HL-60 (cell line): Measurements from ENCODE around the gene IL33.

ENCODE experiments used
- DNase-seq, 2 experiments: peaks; one replicate each; pipeline ENCODE4 v3.0.0-alpha.2; 2010 to 2020; ENCODE audit warnings: low read depth in 1 of 2, low spot score in 1 of 2
- H3K27ac ChIP-seq: fragments of 250-450 bp; sonication (Bioruptor Pico); replicated peaks from 2 replicates; pipeline ENCODE4 v1.5.1; 2020; ENCODE audit warnings: mild to moderate bottlenecking, moderate library complexity
- H3K27me3 ChIP-seq: fragments of 250-450 bp; sonication (Bioruptor Pico); 2 replicates; pipeline ENCODE4 v1.5.1; 2021; ENCODE audit warnings: mild to moderate bottlenecking, moderate library complexity; ENCODE audit not compliant: insufficient read depth, poor library complexity, severe bottlenecking
- H3K4me3 ChIP-seq: replicated peaks from 2 replicates; pipeline ENCODE4 v1.5.1; 2011; ENCODE audit warnings: mild to moderate bottlenecking, control low read depth, low read length; ENCODE audit not compliant: insufficient read depth
- GABPA ChIP-seq: IDR thresholded peaks from 2 replicates; pipeline ENCODE4 v1.6.1; 2012; ENCODE audit warnings: low read depth
- POLR2AphosphoS5 ChIP-seq: IDR thresholded peaks from 2 replicates; pipeline ENCODE4 v1.6.1; 2012; ENCODE audit warnings: low read depth
- SPI1 ChIP-seq: IDR thresholded peaks from 2 replicates; pipeline ENCODE4 v1.6.1; 2012; ENCODE audit warnings: low read depth, mild to moderate bottlenecking, borderline replicate concordance
- TF ChIP-seq, protein P1 (sequence below): IDR thresholded peaks from 2 replicates; pipeline ENCODE4 v1.6.1; 2012; ENCODE audit warnings: low read depth; ENCODE audit not compliant: insufficient replicate concordance
- TF ChIP-seq, protein P2 (sequence below): IDR thresholded peaks from one replicate; pipeline ENCODE4 v1.5.1; 2011; ENCODE audit warnings: low read length, control low read depth, inconsistent platforms; ENCODE audit not compliant: insufficient read depth

The IL33 gene

GRCh38 chr9:6230037-6230780 is 14.6 kb downstream of the IL33 start:
- no peak for DNase-seq
- no peak overlapping the region for H3K27ac ChIP-seq
- H3K4me3 ChIP-seq = no peak overlapping the region
- peaks cover 2% of the 10 kb centered on the region for H3K27me3 ChIP-seq
- no peak for TF ChIP-seq POLR2AphosphoS5
- no peak for TF ChIP-seq GABPA
- TF ChIP-seq, protein P1, sequence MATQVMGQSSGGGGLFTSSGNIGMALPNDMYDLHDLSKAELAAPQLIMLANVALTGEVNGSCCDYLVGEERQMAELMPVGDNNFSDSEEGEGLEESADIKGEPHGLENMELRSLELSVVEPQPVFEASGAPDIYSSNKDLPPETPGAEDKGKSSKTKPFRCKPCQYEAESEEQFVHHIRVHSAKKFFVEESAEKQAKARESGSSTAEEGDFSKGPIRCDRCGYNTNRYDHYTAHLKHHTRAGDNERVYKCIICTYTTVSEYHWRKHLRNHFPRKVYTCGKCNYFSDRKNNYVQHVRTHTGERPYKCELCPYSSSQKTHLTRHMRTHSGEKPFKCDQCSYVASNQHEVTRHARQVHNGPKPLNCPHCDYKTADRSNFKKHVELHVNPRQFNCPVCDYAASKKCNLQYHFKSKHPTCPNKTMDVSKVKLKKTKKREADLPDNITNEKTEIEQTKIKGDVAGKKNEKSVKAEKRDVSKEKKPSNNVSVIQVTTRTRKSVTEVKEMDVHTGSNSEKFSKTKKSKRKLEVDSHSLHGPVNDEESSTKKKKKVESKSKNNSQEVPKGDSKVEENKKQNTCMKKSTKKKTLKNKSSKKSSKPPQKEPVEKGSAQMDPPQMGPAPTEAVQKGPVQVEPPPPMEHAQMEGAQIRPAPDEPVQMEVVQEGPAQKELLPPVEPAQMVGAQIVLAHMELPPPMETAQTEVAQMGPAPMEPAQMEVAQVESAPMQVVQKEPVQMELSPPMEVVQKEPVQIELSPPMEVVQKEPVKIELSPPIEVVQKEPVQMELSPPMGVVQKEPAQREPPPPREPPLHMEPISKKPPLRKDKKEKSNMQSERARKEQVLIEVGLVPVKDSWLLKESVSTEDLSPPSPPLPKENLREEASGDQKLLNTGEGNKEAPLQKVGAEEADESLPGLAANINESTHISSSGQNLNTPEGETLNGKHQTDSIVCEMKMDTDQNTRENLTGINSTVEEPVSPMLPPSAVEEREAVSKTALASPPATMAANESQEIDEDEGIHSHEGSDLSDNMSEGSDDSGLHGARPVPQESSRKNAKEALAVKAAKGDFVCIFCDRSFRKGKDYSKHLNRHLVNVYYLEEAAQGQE = no peak
- no peak for TF ChIP-seq SPI1
- TF ChIP-seq, protein P2, sequence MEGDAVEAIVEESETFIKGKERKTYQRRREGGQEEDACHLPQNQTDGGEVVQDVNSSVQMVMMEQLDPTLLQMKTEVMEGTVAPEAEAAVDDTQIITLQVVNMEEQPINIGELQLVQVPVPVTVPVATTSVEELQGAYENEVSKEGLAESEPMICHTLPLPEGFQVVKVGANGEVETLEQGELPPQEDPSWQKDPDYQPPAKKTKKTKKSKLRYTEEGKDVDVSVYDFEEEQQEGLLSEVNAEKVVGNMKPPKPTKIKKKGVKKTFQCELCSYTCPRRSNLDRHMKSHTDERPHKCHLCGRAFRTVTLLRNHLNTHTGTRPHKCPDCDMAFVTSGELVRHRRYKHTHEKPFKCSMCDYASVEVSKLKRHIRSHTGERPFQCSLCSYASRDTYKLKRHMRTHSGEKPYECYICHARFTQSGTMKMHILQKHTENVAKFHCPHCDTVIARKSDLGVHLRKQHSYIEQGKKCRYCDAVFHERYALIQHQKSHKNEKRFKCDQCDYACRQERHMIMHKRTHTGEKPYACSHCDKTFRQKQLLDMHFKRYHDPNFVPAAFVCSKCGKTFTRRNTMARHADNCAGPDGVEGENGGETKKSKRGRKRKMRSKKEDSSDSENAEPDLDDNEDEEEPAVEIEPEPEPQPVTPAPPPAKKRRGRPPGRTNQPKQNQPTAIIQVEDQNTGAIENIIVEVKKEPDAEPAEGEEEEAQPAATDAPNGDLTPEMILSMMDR = no peak

DNA sequence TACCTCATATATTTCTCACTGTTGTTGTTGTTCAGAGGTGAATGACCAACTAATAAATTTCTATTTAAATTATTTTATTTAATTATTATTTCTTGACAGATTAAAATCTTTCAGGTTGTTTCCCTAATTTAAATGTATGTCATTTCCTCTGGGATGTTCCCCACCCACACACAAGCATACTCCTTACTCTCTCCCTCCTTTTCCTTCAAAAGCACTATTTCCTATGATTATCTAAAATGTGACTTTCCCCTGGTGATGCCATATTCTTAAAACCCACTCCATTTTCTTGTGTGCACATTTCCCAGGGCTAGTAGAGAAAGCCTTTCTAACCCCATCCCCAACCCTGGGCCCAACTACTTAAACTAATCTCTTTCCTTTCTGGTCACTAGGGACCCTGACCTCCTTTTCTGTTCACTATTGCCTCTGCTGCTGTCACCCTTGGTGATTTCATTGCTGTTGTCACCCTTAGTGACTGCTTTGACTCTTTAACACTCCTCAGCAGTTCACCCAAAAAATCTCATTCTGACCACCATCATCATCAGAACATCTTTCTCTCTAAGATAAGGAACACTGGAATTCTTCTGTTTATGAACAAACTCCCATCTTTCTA is 16.8 kb downstream of the IL33 start:
- no peak overlapping the region for H3K4me3 ChIP-seq
- DNase-seq = no peak
- no peak overlapping the region for H3K27ac ChIP-seq
- H3K27me3 ChIP-seq = peaks cover 2% of the 10 kb centered on the region
- TF ChIP-seq SPI1 (no peak), GABPA (no peak), POLR2AphosphoS5 (no peak)
- TF ChIP-seq, protein P1 = no peak
- TF ChIP-seq, protein P2 = no peak

DNA sequence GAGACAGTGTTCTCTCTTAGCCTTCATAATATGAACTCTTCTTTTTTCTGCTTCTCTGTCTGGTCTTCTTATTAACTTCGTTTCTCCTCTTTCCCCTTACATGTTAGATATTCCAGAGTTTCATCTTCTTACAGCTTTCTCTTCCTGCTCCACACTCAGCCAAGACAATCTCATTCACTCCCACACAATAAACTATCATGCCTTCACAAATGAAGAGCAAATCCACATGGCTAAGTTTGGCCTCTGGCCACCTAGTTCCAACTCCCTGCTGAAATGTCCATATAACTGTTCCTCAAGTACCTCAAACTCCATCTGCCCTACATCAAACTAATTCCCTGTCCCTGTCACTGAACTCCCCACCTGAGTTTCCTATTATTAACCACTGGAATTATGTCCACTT is 18.4 kb downstream of the IL33 start:
- Histone ChIP-seq H3K27ac (no peak overlapping the region), H3K4me3 (no peak overlapping the region), H3K27me3 (peaks cover 2% of the 10 kb centered on the region)
- TF ChIP-seq, protein P2 = no peak
- TF ChIP-seq SPI1 = no peak
- TF ChIP-seq POLR2AphosphoS5 = no peak
- no peak for DNase-seq
